22Rv1 (cell line): Measurements from ENCODE around the gene ANKS1B.
"Not testable (repeated sequence)": the region's sequence is repeated elsewhere in the genome, so short reads cannot be mapped to it uniquely, and the experiment has no call there.

Experiments
- ZFX ChIP-seq: fragments of 450-650 bp; IDR thresholded peaks from 2 replicates; pipeline ENCODE4 v1.6.1; 2017; ENCODE audit warnings: antibody characterized with exemption, borderline replicate concordance
- TF ChIP-seq, protein P1 (sequence below): fragments of 450-650 bp; IDR thresholded peaks from 2 replicates; pipeline ENCODE4 v1.5.1; 2017; ENCODE audit warnings: mild to moderate bottlenecking

- TF ChIP-seq, protein P1, sequence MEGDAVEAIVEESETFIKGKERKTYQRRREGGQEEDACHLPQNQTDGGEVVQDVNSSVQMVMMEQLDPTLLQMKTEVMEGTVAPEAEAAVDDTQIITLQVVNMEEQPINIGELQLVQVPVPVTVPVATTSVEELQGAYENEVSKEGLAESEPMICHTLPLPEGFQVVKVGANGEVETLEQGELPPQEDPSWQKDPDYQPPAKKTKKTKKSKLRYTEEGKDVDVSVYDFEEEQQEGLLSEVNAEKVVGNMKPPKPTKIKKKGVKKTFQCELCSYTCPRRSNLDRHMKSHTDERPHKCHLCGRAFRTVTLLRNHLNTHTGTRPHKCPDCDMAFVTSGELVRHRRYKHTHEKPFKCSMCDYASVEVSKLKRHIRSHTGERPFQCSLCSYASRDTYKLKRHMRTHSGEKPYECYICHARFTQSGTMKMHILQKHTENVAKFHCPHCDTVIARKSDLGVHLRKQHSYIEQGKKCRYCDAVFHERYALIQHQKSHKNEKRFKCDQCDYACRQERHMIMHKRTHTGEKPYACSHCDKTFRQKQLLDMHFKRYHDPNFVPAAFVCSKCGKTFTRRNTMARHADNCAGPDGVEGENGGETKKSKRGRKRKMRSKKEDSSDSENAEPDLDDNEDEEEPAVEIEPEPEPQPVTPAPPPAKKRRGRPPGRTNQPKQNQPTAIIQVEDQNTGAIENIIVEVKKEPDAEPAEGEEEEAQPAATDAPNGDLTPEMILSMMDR = not testable (repeated sequence)
- TF ChIP-seq ZFX = not testable (repeated sequence)
Measured at GRCh38 chr12:98755855-98756254, 1228.9 kb downstream of the ANKS1B start.
